A673 (cell line): ENCODE measurements around the gene PHACTR3. TPM values are rescaled to one million over a fixed set of nuclear protein-coding genes. Genes with fewer than 3 reads are reported as not detected.

Experiments used
- BruUV-seq: library from RNA; stranded (reverse); fragments of 400-500 nt; replicated peaks from 2 replicates; lab custom pipeline; 2021; lab: Mats Ljungman, UMichigan
- CTCF ChIA-PET: fragments of 300-600 bp; sonication (Branson Sonifier 250); formaldehyde crosslinking; loops from one replicate; lab custom pipeline; 2022; ENCODE audit warnings: antibody characterized with exemption; lab: Charles Lee
- POLR2A ChIA-PET: fragments of 300-600 bp; sonication (Branson Sonifier 250); formaldehyde crosslinking; loops from one replicate; lab custom pipeline; 2022; ENCODE audit warnings: antibody characterized with exemption; ENCODE audit not compliant: low non-redundant PET; lab: Charles Lee
- DNase-seq: peaks from one replicate; pipeline ENCODE4 v3.0.0-alpha.2; 2015; ENCODE audit warnings: low spot score
- H3K27ac ChIP-seq: fragments of 200-600 bp; sonication (generic); 2 replicates; pipeline ENCODE4 v1.5.1; 2016; ENCODE audit warnings: mixed run types, low read depth, mild to moderate bottlenecking, mixed read lengths, antibody characterized with exemption, low read length; ENCODE audit not compliant: poor library complexity, severe bottlenecking
- H3K27me3 ChIP-seq: fragments of 200-600 bp; sonication (generic); replicated peaks from 2 replicates; pipeline ENCODE4 v1.6.1; 2017; ENCODE audit warnings: mixed run types, low read depth, mild to moderate bottlenecking, mixed read lengths, antibody characterized with exemption, low read length; ENCODE audit not compliant: insufficient read depth, poor library complexity
- H3K36me3 ChIP-seq: fragments of 200-600 bp; sonication (generic); 2 replicates; pipeline ENCODE4 v1.6.1; 2016; ENCODE audit warnings: mixed run types, mild to moderate bottlenecking, mixed read lengths, antibody characterized with exemption, low read length; ENCODE audit not compliant: insufficient read depth, poor library complexity, severe bottlenecking
- H3K4me1 ChIP-seq: fragments of 200-600 bp; sonication (generic); 2 replicates; pipeline ENCODE4 v1.6.1; 2017; ENCODE audit warnings: mixed run types, mild to moderate bottlenecking, mixed read lengths, antibody characterized with exemption, low read length; ENCODE audit not compliant: insufficient read depth, poor library complexity, severe bottlenecking
- H3K4me3 ChIP-seq: fragments of 200-600 bp; sonication (generic); 2 replicates; pipeline ENCODE4 v1.5.1; 2016; ENCODE audit warnings: low read depth, mixed run types, mild to moderate bottlenecking, mixed read lengths, low read length; ENCODE audit not compliant: poor library complexity, severe bottlenecking
- H3K9me3 ChIP-seq: fragments of 200-600 bp; sonication (generic); 2 replicates; pipeline ENCODE4 v1.6.1; 2016; ENCODE audit warnings: mixed run types, low read depth, mild to moderate bottlenecking, mixed read lengths, antibody characterized with exemption, low read length; ENCODE audit not compliant: poor library complexity, severe bottlenecking
- CTCF ChIP-seq: fragments of 300-800, 200-600 bp; sonication (generic); conservative IDR thresholded peaks from 2 replicates; pipeline ENCODE4 v1.5.1; 2017; ENCODE audit warnings: low read depth, mild to moderate bottlenecking, antibody characterized with exemption, low read length, moderate library complexity, mixed read lengths
- EZH2 ChIP-seq: fragments of 200-600 bp; sonication (generic); IDR thresholded peaks from 2 replicates; pipeline ENCODE4 v1.6.1; 2017; ENCODE audit warnings: borderline replicate concordance, low read depth, mild to moderate bottlenecking, mixed read lengths, antibody characterized with exemption, low read length; ENCODE audit not compliant: poor library complexity, severe bottlenecking
- intact Hi-C: fragments of 100-400 bp; cut with micrococcal nuclease; formaldehyde crosslinking; loops from one replicate; pipeline ENCODE4 v1.10.0; 2022; ENCODE audit not compliant: unreplicated experiment
- total RNA-seq: library from RNA; stranded (reverse); gene quantifications from 2 replicates; pipeline ENCODE4 v1.2.3, GENCODE V29; 2021

PHACTR3 gene
- total RNA-seq, 1 experiment from 2014 or later, result 0.17 TPM

DNA sequence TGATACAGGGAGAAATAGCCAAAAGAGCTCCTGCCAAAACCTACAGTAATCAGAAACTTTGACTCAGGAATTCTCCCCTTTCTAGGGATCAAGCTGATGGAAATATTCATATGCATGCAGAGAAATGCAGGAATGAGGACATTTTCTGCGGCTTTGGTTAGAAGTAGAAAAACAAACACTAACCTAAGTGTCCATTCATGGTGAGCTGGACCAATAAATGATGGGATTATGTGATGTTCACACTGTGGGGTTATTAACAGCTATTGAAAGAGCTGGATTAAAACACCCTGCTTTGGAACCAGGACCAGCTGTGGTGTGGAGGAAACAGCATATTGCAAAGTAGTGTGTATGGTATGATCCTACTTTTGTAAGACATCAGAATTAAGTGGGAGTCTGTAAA, 186.0 kb downstream of the PHACTR3 start:
- TF ChIP-seq EZH2 (no peak), CTCF (no peak)
- BruUV-seq, result no TSS peak
- no peaks in the 10 kb centered on the region for H3K36me3 ChIP-seq
- peaks cover 5% of the 10 kb centered on the region for H3K27me3 ChIP-seq
- no peaks in the 10 kb centered on the region for H3K4me1 ChIP-seq
- no peaks in the 10 kb centered on the region for H3K9me3 ChIP-seq
- CTCF ChIA-PET, result no interaction called here
- H3K4me3 ChIP-seq, result no peak overlapping the region
- POLR2A ChIA-PET, result no interaction called here
- DNase-seq, result no peak
- intact Hi-C loops, result no loop called here
- H3K27ac ChIP-seq, result no peak overlapping the region

DNA sequence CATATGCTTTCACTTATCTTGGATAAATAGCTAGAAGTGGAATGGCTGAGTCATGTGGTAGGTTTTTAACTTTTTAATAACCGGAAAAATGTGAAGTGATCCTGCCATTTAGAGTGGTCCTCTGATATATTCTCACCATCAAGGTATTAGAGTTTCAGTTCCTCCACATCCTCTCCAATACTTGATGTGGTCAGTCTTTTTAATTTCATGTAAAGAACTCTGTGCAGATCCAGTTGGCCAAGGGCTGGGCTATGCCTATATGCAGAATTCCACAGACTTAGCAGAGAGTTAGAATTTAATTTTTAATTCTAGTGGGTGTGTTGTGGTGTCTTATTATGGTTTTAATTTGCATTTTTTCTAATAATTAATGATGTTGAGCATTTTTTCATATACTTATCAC, 188.0 kb downstream of the PHACTR3 start:
- TF ChIP-seq EZH2 (no peak), CTCF (no peak)
- Histone ChIP-seq H3K4me3 (no peak overlapping the region), H3K36me3 (no peaks in the 10 kb centered on the region), H3K27ac (no peak overlapping the region), H3K4me1 (no peaks in the 10 kb centered on the region), H3K27me3 (peaks cover 5% of the 10 kb centered on the region), H3K9me3 (no peaks in the 10 kb centered on the region)
- no TSS peak for BruUV-seq
- DNase-seq, result no peak
- CTCF ChIA-PET, result no interaction called here
- POLR2A ChIA-PET, result no interaction called here
- intact Hi-C loops, result no loop called here

- no peaks in the 10 kb centered on the region for H3K9me3 ChIP-seq
- DNase-seq, result no peak
- no peak overlapping the region for H3K27ac ChIP-seq
- BruUV-seq, result no TSS peak
- ChIA-PET CTCF (no interaction called here), POLR2A (no interaction called here)
- H3K27me3 ChIP-seq, result peaks cover 5% of the 10 kb centered on the region
- H3K4me1 ChIP-seq, result no peaks in the 10 kb centered on the region
- H3K4me3 ChIP-seq, result no peak overlapping the region
- intact Hi-C loops, result no loop called here
- no peaks in the 10 kb centered on the region for H3K36me3 ChIP-seq
- no peak for TF ChIP-seq CTCF
These were observed 190.2 kb downstream of the PHACTR3 start for GRCh38 chr20:59794555-59794954.
